Vagina (tissue), 2 donors: Measurements from ENCODE around the gene OR4K2.

Experiments
- POLR2A ChIP-seq, 2 donors: fragments of 450-650 bp; IDR thresholded peaks; one replicate each; pipeline ENCODE4 v1.6.1; 2017; ENCODE audit warnings: antibody characterized with exemption in 2 of 2, mild to moderate bottlenecking in 2 of 2, moderate library complexity in 2 of 2
- POLR2AphosphoS5 ChIP-seq, 2 donors: sonication (generic); formaldehyde crosslinking; IDR thresholded peaks; one replicate each; pipeline ENCODE4 v1.9.0; 2017; ENCODE audit warnings: antibody characterized with exemption in 2 of 2, mild to moderate bottlenecking in 2 of 2, low read depth in 1 of 2; ENCODE audit not compliant: insufficient read depth in 1 of 2
- TF ChIP-seq, protein P1 (sequence below), 3 experiments: fragments of 450-650 bp in 2 of 3; fragments of 200-600 bp in 1 of 3; sonication (generic) in 1 of 3; IDR thresholded peaks; one replicate each; pipeline ENCODE4 v1.5.1; 2017 to 2019; ENCODE audit warnings: antibody characterized with exemption in 3 of 3, mild to moderate bottlenecking in 2 of 3, moderate library complexity in 2 of 3

DNA sequence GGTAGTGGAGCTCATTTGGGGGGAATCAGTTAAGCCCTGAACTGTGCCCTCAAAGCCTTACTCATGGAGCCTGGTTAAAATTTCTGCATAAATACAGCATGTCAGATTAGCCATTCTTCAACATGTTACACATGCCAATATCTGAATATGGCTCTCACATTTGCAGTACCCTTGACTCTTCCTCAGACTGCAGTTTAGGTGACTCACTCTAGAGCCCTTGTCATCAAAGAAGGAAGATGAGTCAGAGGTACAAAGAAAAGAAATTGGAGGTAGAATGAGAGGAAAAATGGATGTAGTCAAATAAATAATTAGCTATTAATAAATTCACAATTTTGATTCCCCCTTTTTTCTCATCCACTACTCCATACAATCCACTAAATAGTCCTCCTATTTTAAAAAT is 23.6 kb upstream of the OR4K2 start:
- TF ChIP-seq, protein P1, sequence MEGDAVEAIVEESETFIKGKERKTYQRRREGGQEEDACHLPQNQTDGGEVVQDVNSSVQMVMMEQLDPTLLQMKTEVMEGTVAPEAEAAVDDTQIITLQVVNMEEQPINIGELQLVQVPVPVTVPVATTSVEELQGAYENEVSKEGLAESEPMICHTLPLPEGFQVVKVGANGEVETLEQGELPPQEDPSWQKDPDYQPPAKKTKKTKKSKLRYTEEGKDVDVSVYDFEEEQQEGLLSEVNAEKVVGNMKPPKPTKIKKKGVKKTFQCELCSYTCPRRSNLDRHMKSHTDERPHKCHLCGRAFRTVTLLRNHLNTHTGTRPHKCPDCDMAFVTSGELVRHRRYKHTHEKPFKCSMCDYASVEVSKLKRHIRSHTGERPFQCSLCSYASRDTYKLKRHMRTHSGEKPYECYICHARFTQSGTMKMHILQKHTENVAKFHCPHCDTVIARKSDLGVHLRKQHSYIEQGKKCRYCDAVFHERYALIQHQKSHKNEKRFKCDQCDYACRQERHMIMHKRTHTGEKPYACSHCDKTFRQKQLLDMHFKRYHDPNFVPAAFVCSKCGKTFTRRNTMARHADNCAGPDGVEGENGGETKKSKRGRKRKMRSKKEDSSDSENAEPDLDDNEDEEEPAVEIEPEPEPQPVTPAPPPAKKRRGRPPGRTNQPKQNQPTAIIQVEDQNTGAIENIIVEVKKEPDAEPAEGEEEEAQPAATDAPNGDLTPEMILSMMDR (IDR thresholded peaks at IDR 0.05) = no peak
- TF ChIP-seq POLR2A (IDR thresholded peaks at IDR 0.05) (no peak), POLR2AphosphoS5 (IDR thresholded peaks at IDR 0.05; ENCODE audit: insufficient read depth in 1 of 2, low read depth in 1 of 2) (no peak)
